H1 (cell line): ENCODE measurements around the gene DYNC1I1. TPM values are rescaled to one million over a fixed set of nuclear protein-coding genes. Genes with fewer than 3 reads are reported as not detected.

Source experiments
- CTCF ChIA-PET: fragments of 300-600 bp; sonication (Branson Sonifier 250); formaldehyde crosslinking; loops from one replicate; lab custom pipeline; 2021; ENCODE audit not compliant: partially characterized antibody; lab: Charles Lee
- POLR2A ChIA-PET: fragments of 300-600 bp; sonication (Branson Sonifier 250); formaldehyde crosslinking; loops from one replicate; lab custom pipeline; 2021; ENCODE audit warnings: inconsistent platforms; ENCODE audit not compliant: partially characterized antibody; lab: Charles Lee
- DNase-seq, 2 experiments: peaks; one replicate each; pipeline versions ENCODE4 v3.0.0 to v3.0.0-alpha.2; 2010 to 2022; ENCODE audit warnings: low spot score in 2 of 2, low read depth in 1 of 2, mixed read lengths in 1 of 2
- FAIRE-seq: peaks from 2 replicates; lab custom pipeline; 2011; peaks lifted over from hg19 to GRCh38; lab: Jason Lieb, UNC
- H2AFZ ChIP-seq: 2 replicates; pipeline ENCODE4 v1.8.1; 2012; ENCODE audit warnings: low read length, inconsistent platforms
- H2AK5ac ChIP-seq: 2 replicates; pipeline ENCODE4 v1.6.1; 2013; ENCODE audit warnings: low read depth, low read length
- H2BK120ac ChIP-seq: replicated peaks from 2 replicates; pipeline ENCODE3; 2013; ENCODE audit warnings: low read depth, low read length, inconsistent platforms
- H2BK12ac ChIP-seq: 2 replicates; pipeline ENCODE4 v1.6.1; 2013; ENCODE audit warnings: low read depth, low read length
- H2BK15ac ChIP-seq: 2 replicates; pipeline ENCODE4 v1.6.1; 2013; ENCODE audit warnings: low read length
- H2BK20ac ChIP-seq: 2 replicates; pipeline ENCODE4 v1.6.1; 2013; ENCODE audit warnings: low read length
- H2BK5ac ChIP-seq: 2 replicates; pipeline ENCODE4 v1.6.1; 2013; ENCODE audit warnings: low read depth, low read length
- H3K14ac ChIP-seq: 2 replicates; pipeline ENCODE4 v1.6.1; 2013; ENCODE audit warnings: inconsistent platforms; ENCODE audit not compliant: insufficient read length
- H3K18ac ChIP-seq: 2 replicates; pipeline ENCODE4 v1.6.1; 2013; ENCODE audit warnings: low read length; ENCODE audit errors: extremely low read depth
- H3K23ac ChIP-seq: 2 replicates; pipeline ENCODE4 v1.6.1; 2013; ENCODE audit warnings: inconsistent platforms; ENCODE audit not compliant: insufficient read length
- H3K23me2 ChIP-seq: 2 replicates; pipeline ENCODE4 v1.6.1; 2013; ENCODE audit warnings: low read depth, low read length
- H3K27ac ChIP-seq: 2 replicates; pipeline ENCODE4 v1.6.1; 2011; ENCODE audit warnings: low read depth, low read length, inconsistent platforms
- H3K27me3 ChIP-seq, 4 experiments: replicated peaks in 1 of 4; 1 replicate in 1 of 4; 2 replicates in 3 of 4; pipeline versions ENCODE4 v1.6.1 to v1.8.1; 2011 to 2013; ENCODE audit warnings: low read length in 3 of 4, mild to moderate bottlenecking in 3 of 4, inconsistent platforms in 2 of 4, mixed read lengths in 2 of 4, moderate library complexity in 1 of 4; ENCODE audit not compliant: control insufficient read depth in 3 of 4, insufficient read depth in 3 of 4; ENCODE audit errors: extremely low read depth in 1 of 4
- H3K36me3 ChIP-seq, 4 experiments: 2 replicates each; pipeline versions ENCODE4 v1.6.1 to v1.8.1; 2011 to 2013; ENCODE audit warnings: mild to moderate bottlenecking in 4 of 4, low read length in 3 of 4, moderate library complexity in 2 of 4, control low read depth in 1 of 4, inconsistent platforms in 1 of 4; ENCODE audit not compliant: insufficient read depth in 4 of 4, control insufficient read depth in 2 of 4
- H3K4ac ChIP-seq: replicated peaks from 2 replicates; pipeline ENCODE3; 2013; ENCODE audit warnings: low read length, low read depth, mixed read lengths, inconsistent platforms; ENCODE audit not compliant: insufficient read length
- H3K4me1 ChIP-seq, 4 experiments: replicated peaks in 1 of 4; 1 replicate in 1 of 4; 2 replicates in 3 of 4; pipeline versions ENCODE4 v1.6.1 to v1.8.1; 2011 to 2013; ENCODE audit warnings: low read length in 3 of 4, inconsistent platforms in 2 of 4, mixed read lengths in 1 of 4; ENCODE audit not compliant: insufficient read depth in 4 of 4, control insufficient read depth in 3 of 4
- H3K4me2 ChIP-seq, 2 experiments: 2 replicates each; pipeline versions ENCODE4 v1.6.1 to v1.8.1; 2011 to 2013; ENCODE audit warnings: low read depth in 2 of 2, low read length in 2 of 2, control low read depth in 1 of 2, inconsistent platforms in 1 of 2, mild to moderate bottlenecking in 1 of 2; ENCODE audit not compliant: insufficient read depth in 1 of 2
- H3K4me3 ChIP-seq, 4 experiments: fragments of 200-600, 300-600 bp in 1 of 4; sonication (generic), shearing (Covaris generic), sonication (Bioruptor Twin) in 1 of 4; 2 replicates each; pipeline versions ENCODE4 v1.5.1 to v1.8.1; 2011 to 2016; ENCODE audit warnings: low read length in 4 of 4, low read depth in 3 of 4, control low read depth in 2 of 4, inconsistent platforms in 2 of 4, mild to moderate bottlenecking in 2 of 4, mixed read lengths in 1 of 4, moderate library complexity in 1 of 4; ENCODE audit not compliant: insufficient read depth in 2 of 4; ENCODE audit errors: extremely low read depth in 1 of 4
- H3K56ac ChIP-seq: replicated peaks from 2 replicates; pipeline ENCODE3; 2013; ENCODE audit warnings: low read depth, mild to moderate bottlenecking, mixed read lengths, low read length, inconsistent platforms; ENCODE audit not compliant: insufficient read length
- H3K79me1 ChIP-seq: 2 replicates; pipeline ENCODE4 v1.6.1; 2013; ENCODE audit warnings: low read depth, low read length, control low read depth
- H3K79me2 ChIP-seq, 2 experiments: 2 replicates each; pipeline versions ENCODE4 v1.6.1 to v1.8.1; 2012 to 2013; ENCODE audit warnings: low read length in 2 of 2, mild to moderate bottlenecking in 2 of 2, inconsistent platforms in 1 of 2; ENCODE audit not compliant: insufficient read depth in 2 of 2, control insufficient read depth in 1 of 2
- H3K9ac ChIP-seq, 4 experiments: replicated peaks in 1 of 4; 1 replicate in 1 of 4; 2 replicates in 3 of 4; pipeline versions ENCODE4 v1.6.1 to v1.8.1; 2011 to 2013; ENCODE audit warnings: low read depth in 3 of 4, low read length in 3 of 4, control low read depth in 2 of 4, mild to moderate bottlenecking in 2 of 4, moderate library complexity in 2 of 4, inconsistent platforms in 1 of 4; ENCODE audit errors: extremely low read depth in 1 of 4
- H3K9me3 ChIP-seq, 2 experiments: 2 replicates each; pipeline versions ENCODE4 v1.6.1 to v1.8.1; 2012 to 2013; ENCODE audit warnings: mild to moderate bottlenecking in 2 of 2, moderate library complexity in 2 of 2, control low read depth in 1 of 2, inconsistent platforms in 1 of 2, low read depth in 1 of 2, low read length in 1 of 2, mixed read lengths in 1 of 2; ENCODE audit not compliant: insufficient read depth in 2 of 2
- H4K20me1 ChIP-seq, 2 experiments: replicated peaks in 1 of 2; 2 replicates each; pipeline versions ENCODE3 to v1.8.1; 2011 to 2013; ENCODE audit warnings: inconsistent platforms in 2 of 2, low read length in 2 of 2, mild to moderate bottlenecking in 1 of 2; ENCODE audit not compliant: insufficient read depth in 2 of 2, control insufficient read depth in 1 of 2
- H4K5ac ChIP-seq: 2 replicates; pipeline ENCODE4 v1.6.1; 2013; ENCODE audit warnings: low read length, low read depth, mixed read lengths, inconsistent platforms; ENCODE audit not compliant: insufficient read length
- H4K8ac ChIP-seq: 2 replicates; pipeline ENCODE4 v1.8.0; 2013; ENCODE audit warnings: mild to moderate bottlenecking, moderate library complexity, low read length, inconsistent platforms; ENCODE audit not compliant: insufficient read depth; ENCODE audit errors: extremely low read depth
- H4K91ac ChIP-seq: replicated peaks from 2 replicates; pipeline ENCODE3; 2013; ENCODE audit warnings: low read length, mixed read lengths, inconsistent platforms; ENCODE audit not compliant: insufficient read length
- RAD21 ChIP-seq, 2 experiments: IDR thresholded peaks in 1 of 2; conservative IDR thresholded peaks in 1 of 2; 2 replicates each; pipeline ENCODE4 v1.6.1; 2011; ENCODE audit warnings: low read depth in 2 of 2, low read length in 2 of 2, improper control_type of control experiment in 1 of 2, inconsistent platforms in 1 of 2, mild to moderate bottlenecking in 1 of 2, moderate library complexity in 1 of 2
- RNF2 ChIP-seq: fragments of 200-900, 300-1000 bp; sonication (generic); IDR thresholded peaks from 2 replicates; pipeline ENCODE4 v1.7.1; 2016; ENCODE audit warnings: borderline replicate concordance, low read depth, mild to moderate bottlenecking, antibody characterized with exemption, low read length; ENCODE audit not compliant: poor library complexity, severe bottlenecking; ENCODE audit errors: missing control alignments
- polyA plus RNA-seq, 7 experiments: library from polyadenylated mRNA; depleted of rRNA in 3 of 7; stranded (reverse) in 5 of 7; unstranded in 2 of 7; fragments of >200 nt in 5 of 7; fragments of 200-250 nt in 2 of 7; gene quantifications; 1 replicate in 5 of 7; 2 replicates in 1 of 7; 4 replicates in 1 of 7; pipeline versions ENCODE4 v1.2.1 to v1.2.3, GENCODE V29; 2011 to 2013; ENCODE audit warnings: missing spikeins in 2 of 7, mixed read lengths in 2 of 7
- total RNA-seq: library from RNA; stranded (reverse); fragmentation: NEBNext Ultra II Directional; extraction: Animal tissue kit (Norgen Biotek cat#: 25700); gene quantifications from 2 replicates; pipeline ENCODE4 v1.2.1, GENCODE V29; 2021
- TF ChIP-seq, protein P1 (sequence below): IDR thresholded peaks from 2 replicates; pipeline ENCODE4 v1.6.1; 2011; ENCODE audit warnings: low read depth, mild to moderate bottlenecking, low read length; ENCODE audit not compliant: insufficient read depth

The DYNC1I1 gene
- total and polyA plus RNA-seq, 2 of the 8 experiments (the other 6 are each of a cell fraction or from before 2014, with no cell fraction given): 0.45 to 0.58 TPM

DNA sequence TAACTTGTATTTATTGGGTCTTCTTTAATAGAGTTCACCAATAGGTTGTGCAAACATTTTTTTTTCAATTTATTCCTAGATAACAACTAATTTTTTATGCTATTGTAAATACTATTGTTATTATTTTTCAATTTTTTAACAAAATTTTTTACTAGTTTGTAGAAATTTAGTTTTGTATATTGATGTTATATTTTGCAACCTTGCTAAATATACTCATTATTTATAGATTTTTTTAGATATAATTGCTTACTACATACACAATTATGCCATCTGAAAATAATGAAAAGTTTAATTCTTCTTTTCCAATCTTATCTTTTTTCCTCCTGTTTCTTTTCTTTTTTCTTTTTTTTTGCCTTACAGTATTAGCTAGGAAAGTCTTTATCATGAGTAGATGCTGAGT lies 332.6 kb downstream of the DYNC1I1 start:
- no peak overlapping the region for H3K14ac ChIP-seq
- POLR2A ChIA-PET: no interaction called here
- no peak overlapping the region for H4K5ac ChIP-seq
- H3K27me3 ChIP-seq: no peaks in the 10 kb centered on the region
- no peak overlapping the region for H2BK12ac ChIP-seq
- no peak overlapping the region for H3K4me2 ChIP-seq
- H2AK5ac ChIP-seq: no peak overlapping the region
- no peak overlapping the region for H3K56ac ChIP-seq
- no peak overlapping the region for H3K27ac ChIP-seq
- H3K9me3 ChIP-seq: no peaks in the 10 kb centered on the region
- H4K8ac ChIP-seq: no peak overlapping the region
- no peaks in the 10 kb centered on the region; the same call in 1 of the 2 replicates for H3K23me2 ChIP-seq
- H3K18ac ChIP-seq: no peak overlapping the region
- H2BK120ac ChIP-seq: no peak overlapping the region
- TF ChIP-seq RAD21 (IDR thresholded peaks at IDR 0.05 in 1 of 2, conservative IDR thresholded peaks at IDR 0.05 in 1 of 2; ENCODE audit: low read depth in 2 of 2, low read length in 2 of 2): no peak
- TF ChIP-seq, protein P1, sequence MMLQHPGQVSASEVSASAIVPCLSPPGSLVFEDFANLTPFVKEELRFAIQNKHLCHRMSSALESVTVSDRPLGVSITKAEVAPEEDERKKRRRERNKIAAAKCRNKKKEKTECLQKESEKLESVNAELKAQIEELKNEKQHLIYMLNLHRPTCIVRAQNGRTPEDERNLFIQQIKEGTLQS: no peak
- no peak for TF ChIP-seq RNF2
- TF ChIP-seq, all 59 proteins: peak for 0
- H3K23ac ChIP-seq: no peak overlapping the region
- no peak overlapping the region for H3K4ac ChIP-seq
- no peaks in the 10 kb centered on the region for H3K79me2 ChIP-seq
- no peak overlapping the region for H3K4me3 ChIP-seq
- CTCF ChIA-PET: interaction anchor here (1.0 kb wide), 1 partner anchor 251 kb away, joined by 3 read pairs; no protein-coding TSS in a partner anchor
- no peaks in the 10 kb centered on the region for H3K36me3 ChIP-seq
- H2BK20ac ChIP-seq: no peak overlapping the region
- no peak overlapping the region for H3K9ac ChIP-seq
- H2BK5ac ChIP-seq: no peak overlapping the region
- no peaks in the 10 kb centered on the region for H3K79me1 ChIP-seq
- no peaks in the 10 kb centered on the region for H3K4me1 ChIP-seq
- no peak for DNase-seq
- no peaks in the 10 kb centered on the region for H4K20me1 ChIP-seq
- H4K91ac ChIP-seq: no peak overlapping the region
- H2BK15ac ChIP-seq: no peak overlapping the region
- FAIRE-seq: no peak
- H2AFZ ChIP-seq: no peak overlapping the region
